MCF 10A (cell line): ENCODE measurements around the gene ALDH1L1. TPM values are rescaled to one million over a fixed set of nuclear protein-coding genes. Genes with fewer than 3 reads are reported as not detected.

Source experiments
- BruUV-seq: library from RNA; stranded (reverse); fragments of 400-500 nt; replicated peaks from 2 replicates; lab custom pipeline; 2021; lab: Mats Ljungman, UMichigan
- CTCF ChIA-PET: fragments of 300-600 bp; sonication (Branson Sonifier 250); formaldehyde crosslinking; extraction: SDS; loops from one replicate; lab custom pipeline; 2021; ENCODE audit warnings: antibody characterized with exemption, inconsistent platforms; lab: Yijun Ruan, JAX
- POLR2A ChIA-PET: fragments of 300-600, 350-650 bp; sonication (Branson Sonifier 250); formaldehyde crosslinking; extraction: SDS; loops from one replicate; lab custom pipeline; 2020; ENCODE audit warnings: antibody characterized with exemption, inconsistent platforms; lab: Yijun Ruan, JAX
- DNase-seq: peaks from one replicate; pipeline ENCODE4 v3.0.0-alpha.2; 2018; ENCODE audit not compliant: unreplicated experiment
- H3K27ac Mint-ChIP-seq: one replicate; pipeline ENCODE4 v1.8.0; 2022; ENCODE audit warnings: mild to moderate bottlenecking, low read depth, mixed read lengths; ENCODE audit not compliant: unreplicated experiment
- H3K27me3 Mint-ChIP-seq: one replicate; pipeline ENCODE4 v1.8.0; 2022; ENCODE audit warnings: mixed read lengths; ENCODE audit not compliant: insufficient read depth, unreplicated experiment
- H3K36me3 Mint-ChIP-seq: one replicate; pipeline ENCODE4 v1.8.0; 2022; ENCODE audit warnings: mild to moderate bottlenecking, moderate library complexity, mixed read lengths; ENCODE audit not compliant: insufficient read depth, unreplicated experiment
- H3K4me1 Mint-ChIP-seq: one replicate; pipeline ENCODE4 v1.8.0; 2022; ENCODE audit warnings: mixed read lengths; ENCODE audit not compliant: insufficient read depth, unreplicated experiment
- H3K4me3 Mint-ChIP-seq: one replicate; pipeline ENCODE4 v1.8.0; 2022; ENCODE audit warnings: mild to moderate bottlenecking, moderate library complexity, mixed read lengths; ENCODE audit not compliant: unreplicated experiment
- H3K9me3 Mint-ChIP-seq: one replicate; pipeline ENCODE4 v1.8.0; 2022; ENCODE audit warnings: mixed read lengths; ENCODE audit not compliant: unreplicated experiment
- intact Hi-C: fragments of 100-400 bp; cut with micrococcal nuclease; formaldehyde crosslinking; loops from 2 replicates; pipeline ENCODE4 v1.14.1; 2022
- total RNA-seq: library from RNA; stranded (reverse); gene quantifications from 2 replicates; pipeline ENCODE4 v1.2.3, GENCODE V29; 2022
- TF ChIP-seq, protein P1 (sequence below): fragments of 200-600 bp; IDR thresholded peaks from one replicate; pipeline ENCODE4 v1.8.0; 2022; ENCODE audit warnings: antibody characterized with exemption, mild to moderate bottlenecking; ENCODE audit not compliant: unreplicated experiment

Gene ALDH1L1
- total RNA-seq, 1 experiment from 2014 or later: 1.9 TPM

DNA sequence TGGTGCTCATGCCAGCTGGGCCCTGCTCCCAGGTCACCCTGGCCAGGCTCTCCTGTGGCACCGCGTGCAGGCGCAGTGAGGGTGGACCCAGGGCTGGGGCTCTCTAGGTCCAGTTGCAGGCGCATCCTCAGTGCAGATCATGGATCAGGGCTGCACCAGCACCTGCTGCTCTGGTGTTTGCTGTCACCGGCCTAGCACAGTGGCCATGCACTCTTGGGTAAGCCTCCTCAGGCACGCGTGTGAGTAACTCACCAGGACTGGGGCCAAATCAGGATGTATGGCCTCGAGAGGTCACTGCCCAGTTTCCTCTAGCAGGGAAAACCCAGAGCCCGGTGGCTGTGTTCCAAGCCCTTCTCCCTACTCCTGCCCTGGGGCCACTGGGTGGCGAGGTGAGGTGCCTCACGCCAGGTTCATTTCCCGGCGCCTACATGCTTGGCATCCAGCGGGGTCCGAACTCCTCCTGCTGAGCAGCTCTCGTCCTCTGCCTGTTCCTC is 50.9 kb downstream of the ALDH1L1 start:
- Mint-ChIP-seq H3K36me3 (no peaks in the 10 kb centered on the region), H3K4me1 (peaks cover 11% of the 10 kb centered on the region), H3K4me3 (peak overlapping the region; percentile 28), H3K9me3 (no peaks in the 10 kb centered on the region), H3K27me3 (peaks cover 22% of the 10 kb centered on the region), H3K27ac (no peak overlapping the region)
- BruUV-seq: no TSS peak
- DNase-seq: peak; percentile 95
- TF ChIP-seq, protein P1, sequence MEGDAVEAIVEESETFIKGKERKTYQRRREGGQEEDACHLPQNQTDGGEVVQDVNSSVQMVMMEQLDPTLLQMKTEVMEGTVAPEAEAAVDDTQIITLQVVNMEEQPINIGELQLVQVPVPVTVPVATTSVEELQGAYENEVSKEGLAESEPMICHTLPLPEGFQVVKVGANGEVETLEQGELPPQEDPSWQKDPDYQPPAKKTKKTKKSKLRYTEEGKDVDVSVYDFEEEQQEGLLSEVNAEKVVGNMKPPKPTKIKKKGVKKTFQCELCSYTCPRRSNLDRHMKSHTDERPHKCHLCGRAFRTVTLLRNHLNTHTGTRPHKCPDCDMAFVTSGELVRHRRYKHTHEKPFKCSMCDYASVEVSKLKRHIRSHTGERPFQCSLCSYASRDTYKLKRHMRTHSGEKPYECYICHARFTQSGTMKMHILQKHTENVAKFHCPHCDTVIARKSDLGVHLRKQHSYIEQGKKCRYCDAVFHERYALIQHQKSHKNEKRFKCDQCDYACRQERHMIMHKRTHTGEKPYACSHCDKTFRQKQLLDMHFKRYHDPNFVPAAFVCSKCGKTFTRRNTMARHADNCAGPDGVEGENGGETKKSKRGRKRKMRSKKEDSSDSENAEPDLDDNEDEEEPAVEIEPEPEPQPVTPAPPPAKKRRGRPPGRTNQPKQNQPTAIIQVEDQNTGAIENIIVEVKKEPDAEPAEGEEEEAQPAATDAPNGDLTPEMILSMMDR: no peak
- ChIA-PET POLR2A (interaction anchor here (1.2 kb wide), 1 partner anchor 8 kb away, joined by 4 read pairs; no protein-coding TSS in a partner anchor), CTCF (interaction anchor here (0.6 to 2.3 kb wide), 2 partner anchors 259 to 1419 kb away, joined by 3 to 12 read pairs; no protein-coding TSS in a partner anchor)
- intact Hi-C loops: loop anchor here (2.0 kb wide), 1 partner anchor 199 kb away; no protein-coding TSS in a partner anchor

DNA sequence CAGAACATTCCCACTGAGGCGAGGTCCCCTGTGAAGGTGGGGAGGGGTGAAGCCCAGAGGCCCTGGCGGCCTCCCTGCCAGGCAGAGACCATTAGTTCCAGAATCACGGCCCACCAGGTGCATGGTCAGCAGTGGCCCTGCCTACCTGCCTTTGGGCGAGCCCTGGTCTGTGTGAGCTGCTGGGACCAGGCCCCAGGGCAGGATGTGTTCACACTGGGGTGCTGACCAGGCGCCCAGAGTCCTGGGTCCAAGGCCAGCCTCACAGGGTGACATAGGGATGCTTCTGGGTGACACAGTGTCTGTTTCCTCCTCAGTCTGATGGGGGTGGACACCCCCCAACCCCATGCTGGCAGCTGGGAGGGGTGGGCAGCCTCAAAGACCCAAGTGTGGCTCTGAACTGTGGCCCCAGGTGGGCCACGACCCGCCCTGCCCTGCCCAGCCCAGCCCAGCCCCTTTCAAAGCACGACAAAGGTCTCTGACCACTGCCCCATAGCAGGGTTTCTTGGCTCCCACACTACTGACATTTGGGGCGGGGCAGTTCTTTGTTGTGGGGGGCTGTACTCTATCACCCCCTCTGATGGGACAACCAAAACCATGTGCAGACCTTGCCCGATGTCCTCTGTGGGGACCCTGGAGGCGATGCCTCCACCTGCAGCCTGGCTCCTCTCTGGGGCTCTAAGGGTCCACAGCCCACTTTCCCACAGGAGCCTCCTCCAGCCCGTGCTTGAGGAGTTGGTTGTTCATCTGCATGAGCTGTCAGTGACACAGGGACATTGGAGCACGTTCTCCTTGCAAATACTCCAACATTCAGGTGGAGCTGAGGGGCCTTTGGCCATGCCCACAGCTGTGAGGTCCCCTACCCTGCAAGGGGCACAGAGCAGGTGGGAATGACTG is 51.6 kb downstream of the ALDH1L1 start:
- intact Hi-C loops: loop anchor here (2.0 kb wide), 1 partner anchor 198 kb away; no protein-coding TSS in a partner anchor
- H3K27ac Mint-ChIP-seq: no peak overlapping the region
- H3K4me1 Mint-ChIP-seq: peaks cover 11% of the 10 kb centered on the region
- CTCF ChIA-PET: interaction anchor here (0.6 kb wide), 1 partner anchor 15 kb away, joined by 3 read pairs; no protein-coding TSS in a partner anchor
- POLR2A ChIA-PET: interaction anchor here (1.2 kb wide), 1 partner anchor 7 kb away, joined by 4 read pairs; no protein-coding TSS in a partner anchor
- BruUV-seq: no TSS peak
- no peaks in the 10 kb centered on the region for H3K9me3 Mint-ChIP-seq
- DNase-seq: no peak
- no peak overlapping the region for H3K4me3 Mint-ChIP-seq
- no peaks in the 10 kb centered on the region for H3K36me3 Mint-ChIP-seq
- H3K27me3 Mint-ChIP-seq: peaks cover 22% of the 10 kb centered on the region
- TF ChIP-seq, protein P1: no peak

DNA sequence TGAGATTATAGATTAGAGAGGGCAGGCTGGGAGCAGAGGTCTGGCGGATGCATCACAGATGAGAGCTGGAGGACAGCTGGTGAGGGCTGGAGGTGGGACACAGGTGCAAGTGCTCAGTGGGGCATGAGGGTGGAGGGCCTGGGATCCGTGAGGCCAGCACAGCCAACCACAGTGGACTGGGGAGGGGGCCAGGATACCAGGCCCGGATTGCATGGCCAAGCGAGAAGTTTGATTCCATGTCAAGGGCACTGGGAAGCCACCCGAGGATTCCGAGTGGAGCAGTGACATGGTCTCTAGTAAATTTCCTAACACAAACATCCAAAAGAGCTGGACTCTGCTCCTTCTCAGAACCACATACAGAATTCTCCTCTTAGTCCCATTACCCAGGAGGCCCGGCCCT is 52.5 kb downstream of the ALDH1L1 start:
- DNase-seq: no peak
- Mint-ChIP-seq H3K27me3 (peaks cover 21% of the 10 kb centered on the region), H3K27ac (no peak overlapping the region), H3K4me3 (no peak overlapping the region), H3K4me1 (peaks cover 11% of the 10 kb centered on the region), H3K36me3 (no peaks in the 10 kb centered on the region), H3K9me3 (no peaks in the 10 kb centered on the region)
- TF ChIP-seq, protein P1: no peak
- CTCF ChIA-PET: no interaction called here
- intact Hi-C loops: loop anchor here (2.0 kb wide), 1 partner anchor 197 kb away; no protein-coding TSS in a partner anchor
- POLR2A ChIA-PET: interaction anchor here (0.5 kb wide), 1 partner anchor 799 kb away, joined by 4 read pairs; no protein-coding TSS in a partner anchor
- no TSS peak for BruUV-seq

DNA sequence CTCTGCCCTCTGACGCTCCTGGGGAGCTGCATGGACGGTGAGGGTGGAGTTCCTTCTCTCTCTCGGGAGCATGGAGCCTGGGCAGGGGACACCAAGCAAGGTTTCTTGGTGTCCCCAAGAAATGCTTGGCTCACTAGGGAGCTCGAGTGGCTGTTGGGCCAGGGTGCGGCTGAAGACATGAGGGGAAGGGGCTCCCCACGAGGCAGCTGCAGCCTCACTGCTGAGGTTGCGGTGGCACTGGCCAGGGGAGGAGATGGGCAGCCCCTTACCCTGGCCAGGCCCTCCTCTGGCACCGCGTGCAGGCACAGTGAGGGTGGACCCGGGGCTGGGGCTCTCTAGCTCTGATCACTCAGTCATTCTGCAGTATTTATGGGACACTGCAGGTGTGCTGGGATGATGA is 52.9 kb downstream of the ALDH1L1 start:
- Mint-ChIP-seq H3K27me3 (peaks cover 16% of the 10 kb centered on the region), H3K9me3 (no peaks in the 10 kb centered on the region), H3K4me3 (no peak overlapping the region), H3K36me3 (no peaks in the 10 kb centered on the region), H3K4me1 (peaks cover 11% of the 10 kb centered on the region), H3K27ac (no peak overlapping the region)
- intact Hi-C loops: no loop called here
- BruUV-seq: no TSS peak
- TF ChIP-seq, protein P1: no peak
- DNase-seq: no peak
- CTCF ChIA-PET: no interaction called here
- POLR2A ChIA-PET: no interaction called here
